GM12892 (cell line): ENCODE measurements around the gene RDH5.

Experiments
- POLR2A ChIP-seq: IDR thresholded peaks from 2 replicates; pipeline ENCODE4 v1.6.1; 2011; ENCODE audit warnings: low read depth, low read length, control low read depth
- TAF1 ChIP-seq: IDR thresholded peaks from 2 replicates; pipeline ENCODE4 v1.6.1; 2011; ENCODE audit warnings: low read depth, mild to moderate bottlenecking, control low read depth, low read length, borderline replicate concordance

GRCh38 chr12:55715169-55715764 lies 4.9 kb upstream of the RDH5 start:
- TF ChIP-seq TAF1, result no peak
- no peak for TF ChIP-seq POLR2A
